Loucy (cell line): ENCODE measurements around the gene ZNF138.

Experiments
- H2AFZ ChIP-seq: fragments of 200-600 bp; sonication (generic); 2 replicates; pipeline ENCODE4 v1.6.0; 2016; ENCODE audit warnings: antibody characterized with exemption, mild to moderate bottlenecking, low read length, moderate library complexity
- H3F3A ChIP-seq: fragments of 200-600 bp; 2 replicates; pipeline ENCODE4 v1.6.0; 2016; ENCODE audit warnings: antibody characterized with exemption, low read depth, mild to moderate bottlenecking
- H3K27me3 ChIP-seq: fragments of 200-600 bp; sonication (generic); 2 replicates; pipeline ENCODE4 v1.6.1; 2014; ENCODE audit warnings: low read length, mild to moderate bottlenecking; ENCODE audit not compliant: insufficient read depth, poor library complexity, severe bottlenecking
- H3K36me3 ChIP-seq: fragments of 200-600 bp; sonication (generic); 2 replicates; pipeline ENCODE4 v1.6.1; 2016; ENCODE audit warnings: low read length; ENCODE audit not compliant: insufficient read depth
- H3K4me1 ChIP-seq: fragments of 200-600 bp; sonication (generic); 2 replicates; pipeline ENCODE4 v1.5.1; 2014; ENCODE audit warnings: low read length, mild to moderate bottlenecking; ENCODE audit not compliant: insufficient read depth, poor library complexity, severe bottlenecking
- H3K4me2 ChIP-seq: fragments of 200-600 bp; sonication (generic); 2 replicates; pipeline ENCODE4 v1.6.0; 2014; ENCODE audit warnings: antibody characterized with exemption, low read length, low read depth, mild to moderate bottlenecking; ENCODE audit not compliant: poor library complexity, severe bottlenecking
- H3K4me3 ChIP-seq: fragments of 200-600 bp; sonication (generic); 2 replicates; pipeline ENCODE4 v1.5.1; 2014; ENCODE audit warnings: low read length, mild to moderate bottlenecking, mixed read lengths; ENCODE audit not compliant: poor library complexity, severe bottlenecking
- H3K79me2 ChIP-seq: fragments of 200-600 bp; sonication (generic); 2 replicates; pipeline ENCODE4 v1.6.1; 2014; ENCODE audit warnings: low read length; ENCODE audit not compliant: insufficient read depth
- H3K9ac ChIP-seq: fragments of 200-600 bp; sonication (generic); 2 replicates; pipeline ENCODE4 v1.6.0; 2014; ENCODE audit warnings: mild to moderate bottlenecking, low read depth, low read length, moderate library complexity; ENCODE audit not compliant: poor library complexity, severe bottlenecking
- H3K9me2 ChIP-seq: fragments of 200-600 bp; sonication (generic); replicated peaks from 2 replicates; pipeline ENCODE4 v1.6.1; 2016; ENCODE audit warnings: low read depth, low read length, mixed read lengths
- H3K9me3 ChIP-seq: fragments of 200-600 bp; sonication (generic); 2 replicates; pipeline ENCODE4 v1.6.1; 2014; ENCODE audit warnings: mild to moderate bottlenecking, antibody characterized with exemption, low read length, low read depth; ENCODE audit not compliant: insufficient read depth
- H4K20me1 ChIP-seq: fragments of 200-600 bp; sonication (generic); 2 replicates; pipeline ENCODE4 v1.6.0; 2014; ENCODE audit warnings: antibody characterized with exemption, low read length, mild to moderate bottlenecking; ENCODE audit not compliant: insufficient read depth, poor library complexity, severe bottlenecking
- CTCF ChIP-seq: fragments of 200-600 bp; sonication (generic); conservative IDR thresholded peaks from 2 replicates; pipeline ENCODE4 v1.5.1; 2014; ENCODE audit warnings: mild to moderate bottlenecking, antibody characterized with exemption, low read length
- EZH2phosphoT487 ChIP-seq: fragments of 200-600 bp; IDR thresholded peaks from 2 replicates; pipeline ENCODE4 v1.6.1; 2018; ENCODE audit warnings: antibody characterized with exemption, mild to moderate bottlenecking, moderate library complexity, borderline replicate concordance

ZNF138 gene

GRCh38 chr7:64873155-64873500, 78.9 kb downstream of the ZNF138 start:
- H3F3A ChIP-seq = no peaks in the 10 kb centered on the region
- no peak overlapping the region for H3K9ac ChIP-seq
- H3K4me1 ChIP-seq = no peaks in the 10 kb centered on the region
- peaks cover 5% of the 10 kb centered on the region; the same call in 1 of the 2 replicates for H3K9me3 ChIP-seq
- no peaks in the 10 kb centered on the region for H3K79me2 ChIP-seq
- no peaks in the 10 kb centered on the region for H3K27me3 ChIP-seq
- H4K20me1 ChIP-seq = no peaks in the 10 kb centered on the region
- no peak overlapping the region for H3K4me2 ChIP-seq
- no peak for TF ChIP-seq CTCF
- TF ChIP-seq EZH2phosphoT487 = no peak
- no peaks in the 10 kb centered on the region for H3K9me2 ChIP-seq
- H2AFZ ChIP-seq = no peak overlapping the region
- H3K4me3 ChIP-seq = no peak overlapping the region
- no peaks in the 10 kb centered on the region for H3K36me3 ChIP-seq

GRCh38 chr7:64873517-64873916, 79.3 kb downstream of the ZNF138 start:
- no peak overlapping the region for H3K4me3 ChIP-seq
- no peak overlapping the region for H2AFZ ChIP-seq
- no peaks in the 10 kb centered on the region for H3K27me3 ChIP-seq
- no peak overlapping the region for H3K4me2 ChIP-seq
- no peaks in the 10 kb centered on the region for H3K9me2 ChIP-seq
- H4K20me1 ChIP-seq = no peaks in the 10 kb centered on the region
- H3K9ac ChIP-seq = no peak overlapping the region
- TF ChIP-seq EZH2phosphoT487 = no peak
- no peak for TF ChIP-seq CTCF
- no peaks in the 10 kb centered on the region for H3K4me1 ChIP-seq
- H3K36me3 ChIP-seq = no peaks in the 10 kb centered on the region
- H3K79me2 ChIP-seq = no peaks in the 10 kb centered on the region
- peaks cover 5% of the 10 kb centered on the region; the same call in 1 of the 2 replicates for H3K9me3 ChIP-seq
- H3F3A ChIP-seq = no peaks in the 10 kb centered on the region

GRCh38 chr7:64874114-64874513, 79.9 kb downstream of the ZNF138 start:
- Histone ChIP-seq H3K9me3 (peaks cover 5% of the 10 kb centered on the region; the same call in 1 of the 2 replicates), H3K9me2 (no peaks in the 10 kb centered on the region)

More at GRCh38 chr7:64874114-64874513, 79.9 kb downstream of the ZNF138 start:
- Histone ChIP-seq H3K36me3 (no peaks in the 10 kb centered on the region), H3K4me3 (no peak overlapping the region), H4K20me1 (no peaks in the 10 kb centered on the region), H3F3A (no peaks in the 10 kb centered on the region), H3K79me2 (no peaks in the 10 kb centered on the region), H3K9ac (no peak overlapping the region), H3K4me1 (no peaks in the 10 kb centered on the region), H3K27me3 (no peaks in the 10 kb centered on the region), H2AFZ (no peak overlapping the region), H3K4me2 (no peak overlapping the region)
- TF ChIP-seq EZH2phosphoT487 = no peak
- TF ChIP-seq CTCF = no peak
